ENCODE data around the gene ATP6V1B1.

DNA sequence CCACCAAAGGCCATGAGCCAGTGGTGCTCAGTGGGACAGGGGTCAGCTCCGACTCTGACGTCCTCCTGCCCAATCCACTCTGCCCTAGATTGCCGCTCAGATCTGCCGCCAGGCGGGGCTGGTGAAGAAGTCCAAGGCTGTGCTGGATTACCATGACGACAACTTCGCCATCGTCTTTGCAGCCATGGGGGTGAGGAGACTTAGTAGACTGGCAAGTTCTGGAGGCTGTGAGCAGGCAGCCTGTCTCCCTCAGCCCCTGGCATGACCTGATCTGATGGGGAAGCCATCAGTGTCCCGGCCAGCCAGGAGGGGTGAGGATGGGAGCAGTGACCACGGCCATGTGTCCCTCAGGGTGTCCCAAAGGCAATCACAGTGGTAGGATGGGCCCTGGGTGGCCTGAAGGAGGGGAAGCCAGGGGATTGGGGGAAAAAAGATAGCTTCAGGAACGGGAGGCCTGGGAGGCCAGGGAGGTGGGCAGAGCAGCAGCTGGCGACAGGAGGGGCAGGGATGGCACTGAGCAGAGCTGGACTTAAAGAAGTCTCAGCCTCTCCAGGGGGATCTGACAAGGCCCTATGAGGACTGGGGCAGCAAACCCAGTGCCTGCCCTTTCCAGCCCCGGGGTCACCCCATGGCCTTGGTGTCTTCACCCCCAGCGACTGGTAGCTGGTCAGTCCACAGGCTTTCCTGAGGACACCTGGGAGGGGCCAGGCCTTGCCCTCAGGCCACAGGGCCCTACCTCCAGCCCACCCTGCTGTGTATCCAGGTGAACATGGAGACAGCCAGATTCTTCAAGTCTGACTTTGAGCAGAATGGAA lies 25.3 kb downstream of the ATP6V1B1 start:
- TF ChIP-seq, protein P1, sequence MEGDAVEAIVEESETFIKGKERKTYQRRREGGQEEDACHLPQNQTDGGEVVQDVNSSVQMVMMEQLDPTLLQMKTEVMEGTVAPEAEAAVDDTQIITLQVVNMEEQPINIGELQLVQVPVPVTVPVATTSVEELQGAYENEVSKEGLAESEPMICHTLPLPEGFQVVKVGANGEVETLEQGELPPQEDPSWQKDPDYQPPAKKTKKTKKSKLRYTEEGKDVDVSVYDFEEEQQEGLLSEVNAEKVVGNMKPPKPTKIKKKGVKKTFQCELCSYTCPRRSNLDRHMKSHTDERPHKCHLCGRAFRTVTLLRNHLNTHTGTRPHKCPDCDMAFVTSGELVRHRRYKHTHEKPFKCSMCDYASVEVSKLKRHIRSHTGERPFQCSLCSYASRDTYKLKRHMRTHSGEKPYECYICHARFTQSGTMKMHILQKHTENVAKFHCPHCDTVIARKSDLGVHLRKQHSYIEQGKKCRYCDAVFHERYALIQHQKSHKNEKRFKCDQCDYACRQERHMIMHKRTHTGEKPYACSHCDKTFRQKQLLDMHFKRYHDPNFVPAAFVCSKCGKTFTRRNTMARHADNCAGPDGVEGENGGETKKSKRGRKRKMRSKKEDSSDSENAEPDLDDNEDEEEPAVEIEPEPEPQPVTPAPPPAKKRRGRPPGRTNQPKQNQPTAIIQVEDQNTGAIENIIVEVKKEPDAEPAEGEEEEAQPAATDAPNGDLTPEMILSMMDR (IDR thresholded peaks at IDR 0.05) = no peak
- TF ChIP-seq POLR2A (IDR thresholded peaks at IDR 0.05) (no peak), EP300 (IDR thresholded peaks at IDR 0.05) (no peak), POLR2AphosphoS5 (IDR thresholded peaks at IDR 0.05) (no peak)

Data from suprapubic skin (tissue), 4 donors.